Activated naive CD4-positive, alpha-beta T cell treated with anti-CD3 and anti-CD28 coated beads, Interleukin-2, amount 10 ng/mL, durations not matched to agents 7 days and 5 days (primary cell): ENCODE measurements around the gene WBP11.
"Not testable (repeated sequence)": the region's sequence is repeated elsewhere in the genome, so short reads cannot be mapped to it uniquely, and the experiment has no call there.

Source experiments
- CTCF ChIA-PET: fragments of 350-600 bp; sonication (Branson Sonifier 250); formaldehyde crosslinking; loops from one replicate; lab custom pipeline; 2021; ENCODE audit warnings: antibody characterized with exemption; lab: Charles Lee
- DNase-seq: peaks from one replicate; pipeline ENCODE4 v3.0.0-alpha.2; 2020
- H3K27ac Mint-ChIP-seq: one replicate; pipeline ENCODE4 v1.8.0; 2021; ENCODE audit warnings: mild to moderate bottlenecking, moderate library complexity, mixed read lengths
- H3K27me3 Mint-ChIP-seq: one replicate; pipeline ENCODE4 v1.8.0; 2021; ENCODE audit warnings: mild to moderate bottlenecking, mixed read lengths
- H3K36me3 Mint-ChIP-seq: one replicate; pipeline ENCODE4 v1.8.0; 2021; ENCODE audit warnings: mixed read lengths
- H3K4me1 Mint-ChIP-seq: one replicate; pipeline ENCODE4 v1.8.0; 2021; ENCODE audit warnings: mixed read lengths
- H3K4me3 Mint-ChIP-seq: one replicate; pipeline ENCODE4 v1.8.0; 2021; ENCODE audit warnings: mild to moderate bottlenecking, moderate library complexity, mixed read lengths
- H3K9me3 Mint-ChIP-seq: one replicate; pipeline ENCODE4 v1.8.0; 2021; ENCODE audit warnings: mixed read lengths

The WBP11 gene

GRCh38 chr12:14774074-14774905, 29.0 kb downstream of the WBP11 start:
- Mint-ChIP-seq H3K9me3 (no peaks in the 10 kb centered on the region), H3K36me3 (peaks cover 31% of the 10 kb centered on the region), H3K4me3 (peak overlapping the region; percentile 97), H3K27me3 (peaks cover 13% of the 10 kb centered on the region), H3K4me1 (peaks cover 52% of the 10 kb centered on the region), H3K27ac (peak overlapping the region; percentile 93)
- CTCF ChIA-PET, result interaction anchor here (0.9 to 2.1 kb wide), 2 partner anchors 50 to 221 kb away, joined by 3 to 8 read pairs; no protein-coding TSS in a partner anchor
- peak; percentile 96 for DNase-seq

- Mint-ChIP-seq H3K36me3 (peaks cover 36% of the 10 kb centered on the region), H3K4me3 (peak overlapping the region; percentile 97), H3K27me3 (peaks cover 13% of the 10 kb centered on the region), H3K4me1 (peaks cover 55% of the 10 kb centered on the region), H3K9me3 (no peaks in the 10 kb centered on the region), H3K27ac (peak overlapping the region; percentile 93)
- DNase-seq, result no peak
- CTCF ChIA-PET, result interaction anchor here (2.1 kb wide), 1 partner anchor 222 kb away, joined by 8 read pairs; no protein-coding TSS in a partner anchor
Observed at GRCh38 chr12:14773685-14774073, 29.6 kb downstream of the WBP11 start.

- H3K27ac Mint-ChIP-seq, result peak overlapping the region; percentile 93
- H3K4me1 Mint-ChIP-seq, result peaks cover 57% of the 10 kb centered on the region
- CTCF ChIA-PET, result no interaction called here
- peaks cover 38% of the 10 kb centered on the region for H3K36me3 Mint-ChIP-seq
- H3K4me3 Mint-ChIP-seq, result peak overlapping the region; percentile 97
- no peak for DNase-seq
- peaks cover 8% of the 10 kb centered on the region for H3K27me3 Mint-ChIP-seq
- H3K9me3 Mint-ChIP-seq, result no peaks in the 10 kb centered on the region
Observed at GRCh38 chr12:14772946-14773345, 30.3 kb downstream of the WBP11 start.

GRCh38 chr12:14771651-14772137, 31.6 kb downstream of the WBP11 start:
- DNase-seq, result peak; percentile 58
- Mint-ChIP-seq H3K9me3 (peaks cover 3% of the 10 kb centered on the region), H3K27me3 (peaks cover 7% of the 10 kb centered on the region), H3K4me1 (peaks cover 61% of the 10 kb centered on the region), H3K4me3 (peak overlapping the region; percentile 99), H3K27ac (peak overlapping the region; percentile 100), H3K36me3 (peaks cover 50% of the 10 kb centered on the region)
- CTCF ChIA-PET, result interaction anchor here (0.6 to 0.9 kb wide), 2 partner anchors 55 to 182 kb away, joined by 3 to 4 read pairs; no protein-coding TSS in a partner anchor

GRCh38 chr12:14770496-14771461, 32.5 kb downstream of the WBP11 start:
- peak; percentile 97 for DNase-seq
- Mint-ChIP-seq H3K27me3 (peaks cover 7% of the 10 kb centered on the region), H3K36me3 (peaks cover 51% of the 10 kb centered on the region), H3K4me1 (peaks cover 59% of the 10 kb centered on the region), H3K27ac (peak overlapping the region; percentile 100), H3K9me3 (peaks cover 9% of the 10 kb centered on the region), H3K4me3 (peak overlapping the region; percentile 99)
- CTCF ChIA-PET, result interaction anchor here (0.6 to 1.5 kb wide), 8 partner anchors 9 to 224 kb away, joined by 3 to 6 read pairs (median 3); no protein-coding TSS in a partner anchor

- H3K4me1 Mint-ChIP-seq, result peaks cover 59% of the 10 kb centered on the region
- H3K4me3 Mint-ChIP-seq, result peak overlapping the region; percentile 99
- H3K9me3 Mint-ChIP-seq, result peaks cover 11% of the 10 kb centered on the region
- peaks cover 7% of the 10 kb centered on the region for H3K27me3 Mint-ChIP-seq
- peaks cover 56% of the 10 kb centered on the region for H3K36me3 Mint-ChIP-seq
- H3K27ac Mint-ChIP-seq, result peak overlapping the region; percentile 100
- CTCF ChIA-PET, result interaction anchor here (0.7 to 1.5 kb wide), 9 partner anchors 9 to 225 kb away, joined by 3 to 6 read pairs (median 3); no protein-coding TSS in a partner anchor
- DNase-seq, result peak; percentile 90
Observed at GRCh38 chr12:14769969-14770495, 33.2 kb downstream of the WBP11 start.

- Mint-ChIP-seq H3K36me3 (peaks cover 57% of the 10 kb centered on the region), H3K27ac (peak overlapping the region; percentile 100), H3K27me3 (peaks cover 7% of the 10 kb centered on the region), H3K4me3 (peak overlapping the region; percentile 99), H3K4me1 (peaks cover 63% of the 10 kb centered on the region), H3K9me3 (peaks cover 11% of the 10 kb centered on the region)
- CTCF ChIA-PET, result interaction anchor here (0.7 to 1.5 kb wide), 14 partner anchors 10 to 226 kb away, joined by 3 to 6 read pairs (median 3); partner anchors contain the start of gene SMCO3
- DNase-seq, result peak; percentile 55
Observed at GRCh38 chr12:14769466-14769968, 33.8 kb downstream of the WBP11 start.

GRCh38 chr12:14768823-14769405, 34.4 kb downstream of the WBP11 start:
- peaks cover 5% of the 10 kb centered on the region for H3K27me3 Mint-ChIP-seq
- peaks cover 61% of the 10 kb centered on the region for H3K4me1 Mint-ChIP-seq
- peaks cover 11% of the 10 kb centered on the region for H3K9me3 Mint-ChIP-seq
- H3K36me3 Mint-ChIP-seq, result peaks cover 53% of the 10 kb centered on the region
- peak overlapping the region; percentile 99 for H3K4me3 Mint-ChIP-seq
- CTCF ChIA-PET, result interaction anchor here (0.7 to 1.5 kb wide), 10 partner anchors 10 to 227 kb away, joined by 3 to 6 read pairs (median 3); partner anchors contain the start of gene SMCO3
- peak overlapping the region; percentile 100 for H3K27ac Mint-ChIP-seq
- peak; percentile 36 for DNase-seq

GRCh38 chr12:14767617-14768016, 35.7 kb downstream of the WBP11 start:
- Mint-ChIP-seq H3K27me3 (peaks cover 5% of the 10 kb centered on the region), H3K36me3 (peaks cover 55% of the 10 kb centered on the region), H3K27ac (no peak overlapping the region), H3K4me3 (no peak overlapping the region), H3K9me3 (peaks cover 11% of the 10 kb centered on the region), H3K4me1 (peaks cover 51% of the 10 kb centered on the region)
- CTCF ChIA-PET, result interaction anchor here (1.0 kb wide), 1 partner anchor 120 kb away, joined by 3 read pairs; no protein-coding TSS in a partner anchor
- DNase-seq, result no peak

- DNase-seq, result no peak
- no peak overlapping the region for H3K27ac Mint-ChIP-seq
- peaks cover 44% of the 10 kb centered on the region for H3K4me1 Mint-ChIP-seq
- H3K27me3 Mint-ChIP-seq, result peaks cover 5% of the 10 kb centered on the region
- H3K9me3 Mint-ChIP-seq, result peaks cover 12% of the 10 kb centered on the region
- no peak overlapping the region for H3K4me3 Mint-ChIP-seq
- CTCF ChIA-PET, result interaction anchor here (1.0 kb wide), 1 partner anchor 120 kb away, joined by 3 read pairs; no protein-coding TSS in a partner anchor
- H3K36me3 Mint-ChIP-seq, result peaks cover 64% of the 10 kb centered on the region
Observed at GRCh38 chr12:14766649-14767215, 36.5 kb downstream of the WBP11 start.

- H3K27me3 Mint-ChIP-seq, CTCF ChIA-PET, DNase-seq, H3K27ac Mint-ChIP-seq, H3K4me3 Mint-ChIP-seq: not testable (repeated sequence)
- Mint-ChIP-seq H3K4me1 (peaks cover 39% of the 10 kb centered on the region), H3K36me3 (peaks cover 71% of the 10 kb centered on the region), H3K9me3 (peaks cover 17% of the 10 kb centered on the region)
Observed at GRCh38 chr12:14766020-14766419, 37.3 kb downstream of the WBP11 start.

- no peak for DNase-seq
- Mint-ChIP-seq H3K4me1 (peaks cover 39% of the 10 kb centered on the region), H3K9me3 (peaks cover 17% of the 10 kb centered on the region), H3K4me3 (no peak overlapping the region), H3K36me3 (peaks cover 72% of the 10 kb centered on the region), H3K27ac (no peak overlapping the region), H3K27me3 (no peaks in the 10 kb centered on the region)
- CTCF ChIA-PET, result no interaction called here
Observed at GRCh38 chr12:14765398-14765797, 37.9 kb downstream of the WBP11 start.
